Posterior vena cava (tissue), 2 donors: Measurements from ENCODE around the gene INPP4B. TPM values are rescaled to one million over a fixed set of nuclear protein-coding genes. Genes with fewer than 3 reads are reported as not detected.

Source experiments
- DNase-seq: peaks from one replicate; pipeline ENCODE4 v3.0.0-alpha.2; 2020; ENCODE audit warnings: low spot score
- intact Hi-C, 2 donors: fragments of 100-400 bp; cut with DNase I; formaldehyde crosslinking; loops; one replicate each; pipeline versions ENCODE4 v1.14.1 to v1.14.2; 2022 to 2023
- total RNA-seq, 2 donors: library from RNA; stranded (reverse); fragmentation: NEBNext Ultra II Directional; extraction: Animal tissue kit (Norgen Biotek cat#: 25700); gene quantifications; one replicate each; pipeline ENCODE4 v1.2.1, GENCODE V29; 2021
- donor health status: DM: yes; HTN: yes; CAD: no.
- donor health status: DM: yes; HTN: yes; CAD: no.

Gene INPP4B
- total RNA-seq, 2 donors from 2014 or later = 24.9 to 25.7 TPM

DNA sequence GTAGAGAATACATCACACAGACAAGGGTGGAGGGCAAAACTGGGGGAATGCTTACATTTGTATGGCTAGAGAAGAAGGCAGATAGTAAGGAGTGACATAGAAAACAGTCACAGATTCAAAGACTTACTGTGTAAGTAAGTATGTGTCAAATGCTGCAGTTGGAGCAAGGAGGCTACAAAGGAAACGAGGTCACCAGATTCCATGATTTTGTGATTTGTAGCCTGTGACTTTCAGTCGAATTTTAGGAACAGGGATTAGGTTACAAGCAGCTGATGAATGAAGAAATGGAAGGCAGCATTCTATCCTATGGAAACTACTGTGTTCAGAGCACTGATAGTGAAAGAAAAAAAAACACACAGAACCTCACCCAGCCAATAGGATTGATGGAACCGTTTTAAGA, 801.8 kb downstream of the INPP4B start:
- no peak for DNase-seq
- intact Hi-C loops = no loop called here

DNA sequence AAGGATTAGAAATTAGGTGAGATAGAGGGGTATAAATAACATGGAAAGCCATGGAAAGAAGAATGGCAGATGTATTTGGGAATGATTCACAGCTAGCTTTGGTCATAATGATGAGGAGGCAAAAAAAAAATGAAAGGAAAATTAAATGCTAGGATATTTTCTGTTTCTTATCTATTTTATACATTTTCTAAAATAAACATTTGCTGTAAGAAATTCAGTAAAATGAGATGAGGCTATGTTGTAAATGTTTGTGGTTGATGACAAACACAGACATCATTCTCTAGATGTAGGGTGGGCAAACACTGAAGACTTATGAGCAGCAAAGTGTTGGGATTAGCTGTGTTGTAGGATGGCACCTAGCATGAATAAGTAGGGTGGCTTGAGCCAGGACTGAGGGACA, 802.6 kb downstream of the INPP4B start:
- no peak for DNase-seq
- intact Hi-C loops = no loop called here

DNA sequence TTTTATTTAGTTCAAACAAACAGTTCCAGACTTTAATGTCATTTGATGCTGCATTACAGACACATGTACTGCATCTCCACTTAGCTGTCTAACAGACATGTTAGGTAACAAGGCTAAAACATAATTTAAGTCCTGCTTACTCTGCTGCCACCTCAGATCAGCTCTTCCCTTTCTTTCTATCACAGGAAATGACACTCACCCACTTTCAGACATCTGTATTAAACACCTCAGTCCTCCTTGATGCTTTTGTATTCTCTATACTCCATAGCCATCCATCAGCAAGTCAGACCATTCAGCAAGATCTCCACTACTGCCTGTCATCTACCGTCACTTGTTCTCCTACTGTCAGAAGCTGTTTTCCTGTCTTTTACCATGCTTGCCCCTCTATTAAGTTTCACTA, 804.3 kb downstream of the INPP4B start:
- intact Hi-C loops = no loop called here
- DNase-seq = no peak

GRCh38 chr4:142040043-142040442, 806.1 kb downstream of the INPP4B start:
- intact Hi-C loops = no loop called here
- DNase-seq = no peak

DNA sequence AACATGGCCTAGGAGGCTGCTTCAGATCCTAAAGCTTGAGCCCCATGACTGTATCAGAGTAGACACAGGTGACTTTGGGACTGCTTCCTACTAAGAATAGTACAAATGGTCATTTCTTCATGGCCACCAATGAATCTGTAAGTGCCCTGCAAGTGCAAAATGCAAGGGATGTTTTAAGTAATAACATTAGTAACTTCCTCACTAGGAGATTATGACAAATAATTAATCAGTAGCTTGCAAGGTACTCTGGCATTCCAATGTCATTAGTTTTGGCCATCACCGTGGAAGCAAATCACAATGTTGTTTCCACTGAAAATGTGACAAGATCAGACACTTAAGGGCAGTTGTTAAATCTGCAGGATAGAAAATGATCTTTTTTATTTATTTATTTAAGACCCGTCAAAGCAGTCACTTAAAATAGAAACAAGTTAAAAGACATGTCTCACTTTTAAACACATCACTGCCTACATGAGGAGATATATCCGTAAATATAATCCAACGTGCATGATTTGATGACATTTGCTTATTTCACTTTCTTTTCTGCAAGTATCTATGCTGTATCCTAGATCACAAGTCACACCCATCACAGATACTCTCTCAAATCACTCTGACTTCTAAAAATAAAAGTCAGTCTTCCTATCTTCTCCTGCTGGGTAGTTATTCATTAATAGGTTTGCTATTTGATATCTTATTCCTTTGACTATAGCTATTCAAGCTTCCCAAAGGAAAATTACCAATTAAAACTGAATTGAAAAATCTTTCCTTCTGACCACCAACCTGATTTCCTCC, 809.1 kb downstream of the INPP4B start:
- DNase-seq = no peak
- intact Hi-C loops = no loop called here

- intact Hi-C loops = loop anchor here in 1 of 2 donors (1.0 kb wide), 1 partner anchor 23 kb away; no protein-coding TSS in a partner anchor
- DNase-seq = no peak
Measured at GRCh38 chr4:142035566-142035965, 810.5 kb downstream of the INPP4B start.

GRCh38 chr4:142034101-142034500, 812.0 kb downstream of the INPP4B start:
- no peak for DNase-seq
- intact Hi-C loops = no loop called here

- DNase-seq = no peak
- intact Hi-C loops = no loop called here
Measured at GRCh38 chr4:142030010-142030409, 816.1 kb downstream of the INPP4B start.

- intact Hi-C loops = no loop called here
- no peak for DNase-seq
Measured at GRCh38 chr4:142021761-142022160, 824.3 kb downstream of the INPP4B start.

DNA sequence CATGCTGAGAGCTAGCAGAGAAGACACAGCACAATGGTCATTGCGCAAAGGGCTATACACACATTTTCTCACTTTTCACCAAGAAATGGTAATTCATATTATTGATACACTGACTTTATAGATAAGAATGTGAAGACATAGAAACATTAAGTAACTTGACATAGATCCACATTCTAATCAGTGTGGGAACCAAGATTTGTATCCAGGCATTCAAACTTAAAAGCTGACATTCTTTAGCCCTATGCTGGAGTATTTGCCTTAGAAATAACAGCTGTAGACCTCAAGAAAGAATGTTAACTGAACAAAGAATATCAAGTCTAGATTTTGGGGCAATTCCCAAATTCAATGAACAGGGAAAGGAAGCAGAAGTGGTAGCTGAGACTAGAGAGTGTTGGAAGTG, 824.9 kb downstream of the INPP4B start:
- intact Hi-C loops = no loop called here
- DNase-seq = no peak

- no peak for DNase-seq
- intact Hi-C loops = no loop called here
Measured at GRCh38 chr4:142016031-142016430, 830.1 kb downstream of the INPP4B start.

DNA sequence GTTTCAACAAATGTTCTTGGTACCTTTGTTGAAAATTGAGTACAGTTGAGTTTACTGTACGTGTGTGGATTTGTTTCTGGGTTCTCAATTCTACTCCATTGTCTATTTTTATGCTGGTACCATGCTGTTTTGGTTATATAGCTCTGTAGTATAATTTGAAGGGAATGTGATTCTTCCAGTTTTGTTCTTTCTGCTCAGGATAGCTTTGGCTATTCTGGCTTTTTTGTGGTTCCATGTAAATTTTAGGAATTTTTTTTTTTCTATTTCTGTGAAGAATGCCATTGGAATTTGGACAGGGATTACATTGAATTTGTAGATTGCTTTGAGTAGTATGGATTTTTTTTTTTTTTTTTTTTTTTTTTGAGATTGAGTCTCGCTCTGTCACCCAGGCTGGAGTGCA, 836.4 kb downstream of the INPP4B start:
- intact Hi-C loops = no loop called here
- no peak for DNase-seq

- no peak for DNase-seq
- intact Hi-C loops = no loop called here
Measured at GRCh38 chr4:142005519-142005918, 840.6 kb downstream of the INPP4B start.

DNA sequence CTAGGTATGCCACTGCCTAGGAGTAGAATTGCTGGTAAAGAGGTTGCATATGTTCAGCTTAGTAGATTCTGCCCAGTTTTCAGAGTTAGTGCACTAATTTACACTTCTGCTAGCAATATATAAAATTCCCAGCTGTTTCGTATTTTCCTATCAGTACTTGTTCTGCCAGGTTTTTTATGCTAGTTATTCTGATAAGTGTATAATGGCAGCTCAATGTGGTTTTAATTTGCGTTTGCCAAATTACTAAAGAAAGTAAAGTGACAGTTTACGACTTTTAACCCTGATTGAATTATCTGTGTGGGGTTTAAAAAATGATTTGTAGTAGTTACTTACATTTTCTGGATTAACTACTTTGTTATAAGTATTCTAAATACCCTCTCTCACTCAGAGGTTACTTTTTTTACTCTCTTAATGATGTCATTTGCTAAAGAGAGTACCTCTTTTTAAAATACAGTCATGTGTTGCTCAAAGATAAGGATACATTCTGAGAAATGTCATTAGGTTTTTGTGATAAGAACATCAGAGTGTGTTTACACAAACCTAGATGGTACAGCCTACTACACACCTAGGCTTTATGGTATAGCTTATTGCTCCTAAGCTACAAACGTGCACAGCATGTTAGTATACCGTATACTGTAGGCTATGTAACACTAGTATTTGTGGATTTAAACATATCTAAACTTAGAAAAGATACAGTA, 846.5 kb downstream of the INPP4B start:
- intact Hi-C loops = no loop called here
- no peak for DNase-seq

- intact Hi-C loops = no loop called here
- no peak for DNase-seq
Measured at GRCh38 chr4:141995056-141995455, 851.0 kb downstream of the INPP4B start.

- intact Hi-C loops = no loop called here
- no peak for DNase-seq
Measured at GRCh38 chr4:141977433-141977832, 868.7 kb downstream of the INPP4B start.
